ENCODE results near the gene SLC1A2.

DNA sequence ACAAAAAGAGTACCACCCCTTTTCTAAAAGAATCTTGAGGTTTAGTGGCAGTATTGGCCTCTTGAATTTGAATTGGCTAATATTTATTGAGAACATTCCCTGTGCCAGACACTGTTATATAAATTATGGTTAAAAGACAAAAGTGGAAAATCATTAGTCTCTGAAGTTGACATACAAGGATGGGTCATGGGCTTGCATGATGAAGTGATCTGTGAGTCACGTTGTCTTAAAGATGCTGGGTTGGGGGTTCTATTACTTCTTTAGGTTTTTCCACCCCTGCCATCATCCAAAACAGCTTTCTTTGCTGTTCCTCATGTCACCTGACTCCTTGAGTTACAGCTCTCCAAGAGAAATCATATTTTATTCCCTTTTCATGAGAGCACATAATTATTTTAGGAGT lies 195.4 kb downstream of the SLC1A2 start:
- TF ChIP-seq, protein P1, sequence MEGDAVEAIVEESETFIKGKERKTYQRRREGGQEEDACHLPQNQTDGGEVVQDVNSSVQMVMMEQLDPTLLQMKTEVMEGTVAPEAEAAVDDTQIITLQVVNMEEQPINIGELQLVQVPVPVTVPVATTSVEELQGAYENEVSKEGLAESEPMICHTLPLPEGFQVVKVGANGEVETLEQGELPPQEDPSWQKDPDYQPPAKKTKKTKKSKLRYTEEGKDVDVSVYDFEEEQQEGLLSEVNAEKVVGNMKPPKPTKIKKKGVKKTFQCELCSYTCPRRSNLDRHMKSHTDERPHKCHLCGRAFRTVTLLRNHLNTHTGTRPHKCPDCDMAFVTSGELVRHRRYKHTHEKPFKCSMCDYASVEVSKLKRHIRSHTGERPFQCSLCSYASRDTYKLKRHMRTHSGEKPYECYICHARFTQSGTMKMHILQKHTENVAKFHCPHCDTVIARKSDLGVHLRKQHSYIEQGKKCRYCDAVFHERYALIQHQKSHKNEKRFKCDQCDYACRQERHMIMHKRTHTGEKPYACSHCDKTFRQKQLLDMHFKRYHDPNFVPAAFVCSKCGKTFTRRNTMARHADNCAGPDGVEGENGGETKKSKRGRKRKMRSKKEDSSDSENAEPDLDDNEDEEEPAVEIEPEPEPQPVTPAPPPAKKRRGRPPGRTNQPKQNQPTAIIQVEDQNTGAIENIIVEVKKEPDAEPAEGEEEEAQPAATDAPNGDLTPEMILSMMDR (conservative IDR thresholded peaks at IDR 0.05; ENCODE audit: low read depth in 2 of 2): no peak
- TF ChIP-seq, protein P2, sequence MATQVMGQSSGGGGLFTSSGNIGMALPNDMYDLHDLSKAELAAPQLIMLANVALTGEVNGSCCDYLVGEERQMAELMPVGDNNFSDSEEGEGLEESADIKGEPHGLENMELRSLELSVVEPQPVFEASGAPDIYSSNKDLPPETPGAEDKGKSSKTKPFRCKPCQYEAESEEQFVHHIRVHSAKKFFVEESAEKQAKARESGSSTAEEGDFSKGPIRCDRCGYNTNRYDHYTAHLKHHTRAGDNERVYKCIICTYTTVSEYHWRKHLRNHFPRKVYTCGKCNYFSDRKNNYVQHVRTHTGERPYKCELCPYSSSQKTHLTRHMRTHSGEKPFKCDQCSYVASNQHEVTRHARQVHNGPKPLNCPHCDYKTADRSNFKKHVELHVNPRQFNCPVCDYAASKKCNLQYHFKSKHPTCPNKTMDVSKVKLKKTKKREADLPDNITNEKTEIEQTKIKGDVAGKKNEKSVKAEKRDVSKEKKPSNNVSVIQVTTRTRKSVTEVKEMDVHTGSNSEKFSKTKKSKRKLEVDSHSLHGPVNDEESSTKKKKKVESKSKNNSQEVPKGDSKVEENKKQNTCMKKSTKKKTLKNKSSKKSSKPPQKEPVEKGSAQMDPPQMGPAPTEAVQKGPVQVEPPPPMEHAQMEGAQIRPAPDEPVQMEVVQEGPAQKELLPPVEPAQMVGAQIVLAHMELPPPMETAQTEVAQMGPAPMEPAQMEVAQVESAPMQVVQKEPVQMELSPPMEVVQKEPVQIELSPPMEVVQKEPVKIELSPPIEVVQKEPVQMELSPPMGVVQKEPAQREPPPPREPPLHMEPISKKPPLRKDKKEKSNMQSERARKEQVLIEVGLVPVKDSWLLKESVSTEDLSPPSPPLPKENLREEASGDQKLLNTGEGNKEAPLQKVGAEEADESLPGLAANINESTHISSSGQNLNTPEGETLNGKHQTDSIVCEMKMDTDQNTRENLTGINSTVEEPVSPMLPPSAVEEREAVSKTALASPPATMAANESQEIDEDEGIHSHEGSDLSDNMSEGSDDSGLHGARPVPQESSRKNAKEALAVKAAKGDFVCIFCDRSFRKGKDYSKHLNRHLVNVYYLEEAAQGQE (IDR thresholded peaks at IDR 0.05; ENCODE audit: unreplicated experiment): no peak
- TF ChIP-seq POLR2AphosphoS5 (IDR thresholded peaks at IDR 0.05; ENCODE audit: low read depth): no peak
- no peak for TF ChIP-seq EZH2 (IDR thresholded peaks at IDR 0.05; ENCODE audit: low read depth, unreplicated experiment)
- no peak for TF ChIP-seq EZH2phosphoT487 (IDR thresholded peaks at IDR 0.05; ENCODE audit: unreplicated experiment)
- no peak for TF ChIP-seq JUNB (IDR thresholded peaks at IDR 0.05; ENCODE audit: unreplicated experiment)
- TF ChIP-seq CREB1 (CRISPR knock-in tag; IDR thresholded peaks at IDR 0.05; ENCODE audit: low read depth): no peak
- TF ChIP-seq, protein P3, sequence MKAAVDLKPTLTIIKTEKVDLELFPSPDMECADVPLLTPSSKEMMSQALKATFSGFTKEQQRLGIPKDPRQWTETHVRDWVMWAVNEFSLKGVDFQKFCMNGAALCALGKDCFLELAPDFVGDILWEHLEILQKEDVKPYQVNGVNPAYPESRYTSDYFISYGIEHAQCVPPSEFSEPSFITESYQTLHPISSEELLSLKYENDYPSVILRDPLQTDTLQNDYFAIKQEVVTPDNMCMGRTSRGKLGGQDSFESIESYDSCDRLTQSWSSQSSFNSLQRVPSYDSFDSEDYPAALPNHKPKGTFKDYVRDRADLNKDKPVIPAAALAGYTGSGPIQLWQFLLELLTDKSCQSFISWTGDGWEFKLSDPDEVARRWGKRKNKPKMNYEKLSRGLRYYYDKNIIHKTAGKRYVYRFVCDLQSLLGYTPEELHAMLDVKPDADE (IDR thresholded peaks at IDR 0.05): no peak
- TF ChIP-seq NANOG (IDR thresholded peaks at IDR 0.05; ENCODE audit: borderline replicate concordance): no peak
- TF ChIP-seq, protein P4, sequence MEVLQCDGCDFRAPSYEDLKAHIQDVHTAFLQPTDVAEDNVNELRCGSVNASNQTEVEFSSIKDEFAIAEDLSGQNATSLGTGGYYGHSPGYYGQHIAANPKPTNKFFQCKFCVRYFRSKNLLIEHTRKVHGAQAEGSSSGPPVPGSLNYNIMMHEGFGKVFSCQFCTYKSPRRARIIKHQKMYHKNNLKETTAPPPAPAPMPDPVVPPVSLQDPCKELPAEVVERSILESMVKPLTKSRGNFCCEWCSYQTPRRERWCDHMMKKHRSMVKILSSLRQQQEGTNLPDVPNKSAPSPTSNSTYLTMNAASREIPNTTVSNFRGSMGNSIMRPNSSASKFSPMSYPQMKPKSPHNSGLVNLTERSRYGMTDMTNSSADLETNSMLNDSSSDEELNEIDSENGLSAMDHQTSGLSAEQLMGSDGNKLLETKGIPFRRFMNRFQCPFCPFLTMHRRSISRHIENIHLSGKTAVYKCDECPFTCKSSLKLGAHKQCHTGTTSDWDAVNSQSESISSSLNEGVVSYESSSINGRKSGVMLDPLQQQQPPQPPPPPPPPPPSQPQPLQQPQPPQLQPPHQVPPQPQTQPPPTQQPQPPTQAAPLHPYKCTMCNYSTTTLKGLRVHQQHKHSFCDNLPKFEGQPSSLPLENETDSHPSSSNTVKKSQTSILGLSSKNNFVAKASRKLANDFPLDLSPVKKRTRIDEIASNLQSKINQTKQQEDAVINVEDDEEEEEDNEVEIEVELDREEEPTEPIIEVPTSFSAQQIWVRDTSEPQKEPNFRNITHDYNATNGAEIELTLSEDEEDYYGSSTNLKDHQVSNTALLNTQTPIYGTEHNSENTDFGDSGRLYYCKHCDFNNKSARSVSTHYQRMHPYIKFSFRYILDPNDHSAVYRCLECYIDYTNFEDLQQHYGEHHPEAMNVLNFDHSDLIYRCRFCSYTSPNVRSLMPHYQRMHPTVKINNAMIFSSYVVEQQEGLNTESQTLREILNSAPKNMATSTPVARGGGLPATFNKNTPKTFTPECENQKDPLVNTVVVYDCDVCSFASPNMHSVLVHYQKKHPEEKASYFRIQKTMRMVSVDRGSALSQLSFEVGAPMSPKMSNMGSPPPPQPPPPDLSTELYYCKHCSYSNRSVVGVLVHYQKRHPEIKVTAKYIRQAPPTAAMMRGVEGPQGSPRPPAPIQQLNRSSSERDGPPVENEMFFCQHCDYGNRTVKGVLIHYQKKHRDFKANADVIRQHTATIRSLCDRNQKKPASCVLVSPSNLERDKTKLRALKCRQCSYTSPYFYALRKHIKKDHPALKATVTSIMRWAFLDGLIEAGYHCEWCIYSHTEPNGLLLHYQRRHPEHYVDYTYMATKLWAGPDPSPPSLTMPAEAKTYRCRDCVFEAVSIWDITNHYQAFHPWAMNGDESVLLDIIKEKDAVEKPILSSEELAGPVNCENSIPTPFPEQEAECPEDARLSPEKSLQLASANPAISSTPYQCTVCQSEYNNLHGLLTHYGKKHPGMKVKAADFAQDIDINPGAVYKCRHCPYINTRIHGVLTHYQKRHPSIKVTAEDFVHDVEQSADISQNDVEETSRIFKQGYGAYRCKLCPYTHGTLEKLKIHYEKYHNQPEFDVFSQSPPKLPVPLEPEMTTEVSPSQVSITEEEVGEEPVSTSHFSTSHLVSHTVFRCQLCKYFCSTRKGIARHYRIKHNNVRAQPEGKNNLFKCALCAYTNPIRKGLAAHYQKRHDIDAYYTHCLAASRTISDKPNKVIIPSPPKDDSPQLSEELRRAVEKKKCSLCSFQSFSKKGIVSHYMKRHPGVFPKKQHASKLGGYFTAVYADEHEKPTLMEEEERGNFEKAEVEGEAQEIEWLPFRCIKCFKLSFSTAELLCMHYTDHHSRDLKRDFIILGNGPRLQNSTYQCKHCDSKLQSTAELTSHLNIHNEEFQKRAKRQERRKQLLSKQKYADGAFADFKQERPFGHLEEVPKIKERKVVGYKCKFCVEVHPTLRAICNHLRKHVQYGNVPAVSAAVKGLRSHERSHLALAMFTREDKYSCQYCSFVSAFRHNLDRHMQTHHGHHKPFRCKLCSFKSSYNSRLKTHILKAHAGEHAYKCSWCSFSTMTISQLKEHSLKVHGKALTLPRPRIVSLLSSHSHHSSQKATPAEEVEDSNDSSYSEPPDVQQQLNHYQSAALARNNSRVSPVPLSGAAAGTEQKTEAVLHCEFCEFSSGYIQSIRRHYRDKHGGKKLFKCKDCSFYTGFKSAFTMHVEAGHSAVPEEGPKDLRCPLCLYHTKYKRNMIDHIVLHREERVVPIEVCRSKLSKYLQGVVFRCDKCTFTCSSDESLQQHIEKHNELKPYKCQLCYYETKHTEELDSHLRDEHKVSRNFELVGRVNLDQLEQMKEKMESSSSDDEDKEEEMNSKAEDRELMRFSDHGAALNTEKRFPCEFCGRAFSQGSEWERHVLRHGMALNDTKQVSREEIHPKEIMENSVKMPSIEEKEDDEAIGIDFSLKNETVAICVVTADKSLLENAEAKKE (CRISPR knock-in tag; IDR thresholded peaks at IDR 0.05): no peak
- no peak for TF ChIP-seq ZNF114 (CRISPR knock-in tag; IDR thresholded peaks at IDR 0.05)
- TF ChIP-seq ZNF331 (CRISPR knock-in tag; IDR thresholded peaks at IDR 0.05; ENCODE audit: low read depth): no peak
- no peak for TF ChIP-seq STAT1 (IDR thresholded peaks at IDR 0.05; ENCODE audit: unreplicated experiment)

All from GM23338 (cell line).